NOMO-1 treated with dmso at 0.1 percent for 144 hours (cell line): ENCODE measurements around the gene C14orf119.

Experiments
- DNase-seq: peaks from one replicate; lab custom pipeline; 2025; ENCODE audit not compliant: unreplicated experiment; lab: John Stamatoyannopoulos, UW

C14orf119 gene

DNA sequence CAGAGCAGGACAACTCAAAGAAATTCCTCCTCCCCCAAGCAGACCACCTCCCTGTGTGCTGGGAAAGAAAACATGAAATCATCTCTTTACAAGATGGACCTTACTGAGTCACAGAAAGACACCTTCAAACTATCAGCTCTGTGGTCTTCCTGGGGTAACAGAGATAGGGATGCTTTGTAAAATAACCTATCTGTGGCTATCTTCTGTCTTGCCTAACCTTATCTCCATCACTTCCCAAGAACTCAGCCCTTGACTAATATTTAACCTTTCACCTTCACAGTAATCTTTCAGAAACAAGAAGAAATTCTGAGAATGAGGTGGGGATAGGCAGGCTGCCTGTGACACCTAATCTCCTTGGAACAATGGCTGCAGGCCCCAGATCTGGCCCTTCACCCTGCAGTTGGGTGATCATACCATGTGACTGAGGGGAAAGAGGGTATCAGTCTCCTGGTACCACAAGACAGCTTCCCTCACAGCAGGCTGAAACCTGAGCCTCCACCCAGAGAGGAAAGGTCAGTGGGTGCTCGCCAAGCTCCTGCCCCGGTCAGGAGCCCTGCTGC is 51.1 kb downstream of the C14orf119 start:
- DNase-seq, result no peak

- no peak for DNase-seq
Measured at GRCh38 chr14:23146980-23147379, 51.7 kb downstream of the C14orf119 start.

DNA sequence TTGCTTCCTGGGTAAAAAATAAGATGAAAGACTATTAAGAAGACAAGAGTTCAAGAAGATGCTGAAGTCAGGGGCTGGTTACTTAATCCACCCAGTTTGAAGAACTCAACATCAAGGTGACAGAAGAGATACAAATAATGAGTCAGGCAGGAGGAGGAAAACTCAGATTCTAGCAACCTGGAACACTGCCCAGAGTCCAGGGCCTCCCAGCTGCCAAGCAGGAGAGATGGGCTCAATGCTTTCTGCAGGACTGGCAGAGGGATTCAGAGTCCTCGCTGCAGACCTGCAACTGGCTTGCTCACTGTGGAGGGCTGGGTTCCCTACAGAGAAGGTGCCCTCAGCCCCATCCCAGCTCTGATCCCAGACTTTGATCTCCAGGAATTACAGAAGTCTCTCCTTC is 52.4 kb downstream of the C14orf119 start:
- DNase-seq, result no peak

- DNase-seq, result no peak
Measured at GRCh38 chr14:23148591-23149249, 53.4 kb downstream of the C14orf119 start.

DNA sequence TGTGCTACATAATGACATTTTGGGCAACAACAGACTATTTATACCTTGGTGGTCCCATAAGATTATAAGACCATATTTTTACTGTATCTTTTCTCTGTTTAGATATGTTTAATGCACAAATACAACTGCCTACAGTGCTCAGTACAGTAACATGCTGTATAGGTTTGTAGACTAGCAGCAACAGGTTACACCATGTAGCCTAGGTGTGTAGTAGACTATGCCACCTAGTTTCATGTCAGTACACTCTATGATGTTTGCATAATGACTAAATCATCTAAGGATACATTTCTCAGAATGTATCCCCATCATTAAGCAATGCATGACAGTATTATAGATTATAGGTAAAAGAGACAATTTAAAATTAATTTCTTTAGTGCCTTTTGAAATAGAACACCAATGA is 54.4 kb downstream of the C14orf119 start:
- DNase-seq, result no peak
